Choroid plexus epithelial cell (primary cell): Measurements from ENCODE around the gene GPR31.

Experiments
- DNase-seq: peaks from one replicate; pipeline ENCODE4 v3.0.0-alpha.2; 2010; ENCODE audit warnings: low read depth
- H3K4me3 ChIP-seq: 2 replicates; pipeline ENCODE4 v1.5.1; 2011; ENCODE audit warnings: low read depth, mild to moderate bottlenecking, control low read depth, low read length, moderate library complexity
- CTCF ChIP-seq: conservative IDR thresholded peaks from 2 replicates; pipeline ENCODE4 v1.5.1; 2011; ENCODE audit warnings: low read depth, mild to moderate bottlenecking, control low read depth, inconsistent platforms, low read length, moderate library complexity

Gene GPR31

GRCh38 chr6:167116109-167116837 is 41.5 kb downstream of the GPR31 start:
- DNase-seq: peak; percentile 3
- no peak overlapping the region for H3K4me3 ChIP-seq
- TF ChIP-seq CTCF: no peak

- no peak overlapping the region for H3K4me3 ChIP-seq
- TF ChIP-seq CTCF: no peak
These were observed 42.7 kb downstream of the GPR31 start for GRCh38 chr6:167115054-167115453.

GRCh38 chr6:167113935-167114910 is 43.6 kb downstream of the GPR31 start:
- no peak for DNase-seq

More at GRCh38 chr6:167115054-167115453, 42.7 kb downstream of the GPR31 start:
- no peak for DNase-seq

GRCh38 chr6:167113047-167113754 is 44.6 kb downstream of the GPR31 start:
- no peak overlapping the region for H3K4me3 ChIP-seq
- no peak for DNase-seq
- TF ChIP-seq CTCF: no peak

More at GRCh38 chr6:167113935-167114910, 43.6 kb downstream of the GPR31 start:
- H3K4me3 ChIP-seq: no peak overlapping the region
- no peak for TF ChIP-seq CTCF

- no peak for TF ChIP-seq CTCF
- H3K4me3 ChIP-seq: no peak overlapping the region
- DNase-seq: no peak
These were observed 45.4 kb downstream of the GPR31 start for GRCh38 chr6:167112421-167112820.

GRCh38 chr6:167111597-167111996 is 46.2 kb downstream of the GPR31 start:
- no peak for DNase-seq

More at GRCh38 chr6:167111597-167111996, 46.2 kb downstream of the GPR31 start:
- H3K4me3 ChIP-seq: no peak overlapping the region
- no peak for TF ChIP-seq CTCF
